AG09309 (cell line): Measurements from ENCODE around the gene HRH2.

ENCODE experiments used
- DNase-seq: peaks from one replicate; pipeline ENCODE4 v3.0.0-alpha.2; 2010; ENCODE audit warnings: low read depth
- H3K4me3 ChIP-seq: 2 replicates; pipeline ENCODE4 v1.5.1; 2011; ENCODE audit warnings: mild to moderate bottlenecking, low read depth, low read length, moderate library complexity; ENCODE audit not compliant: control insufficient read depth
- CTCF ChIP-seq: IDR thresholded peaks from 2 replicates; pipeline ENCODE4 v1.5.1; 2011; ENCODE audit warnings: mild to moderate bottlenecking, low read depth, low read length, inconsistent platforms; ENCODE audit not compliant: insufficient read depth, control insufficient read depth; ENCODE audit errors: missing control alignments

HRH2 gene

GRCh38 chr5:175736652-175737051 is 78.8 kb downstream of the HRH2 start:
- no peak for TF ChIP-seq CTCF
- no peak for DNase-seq
- no peak overlapping the region for H3K4me3 ChIP-seq

GRCh38 chr5:175737481-175737880 is 79.6 kb downstream of the HRH2 start:
- no peak overlapping the region for H3K4me3 ChIP-seq
- no peak for TF ChIP-seq CTCF
- DNase-seq, result no peak

GRCh38 chr5:175738126-175738525 is 80.3 kb downstream of the HRH2 start:
- H3K4me3 ChIP-seq, result no peak overlapping the region
- TF ChIP-seq CTCF, result no peak
- no peak for DNase-seq

- H3K4me3 ChIP-seq, result no peak overlapping the region
- DNase-seq, result no peak
- no peak for TF ChIP-seq CTCF
Observed at GRCh38 chr5:175738602-175739133, 80.8 kb downstream of the HRH2 start.

GRCh38 chr5:175740014-175740413 is 82.1 kb downstream of the HRH2 start:
- H3K4me3 ChIP-seq, result no peak overlapping the region
- TF ChIP-seq CTCF, result no peak
- DNase-seq, result no peak

- no peak for DNase-seq
- TF ChIP-seq CTCF, result no peak
- no peak overlapping the region for H3K4me3 ChIP-seq
Observed at GRCh38 chr5:175741556-175741955, 83.7 kb downstream of the HRH2 start.
